Mucosa of descending colon (tissue), 3 donors: Measurements from ENCODE around the gene POGK. TPM values are rescaled to one million over a fixed set of nuclear protein-coding genes. Genes with fewer than 3 reads are reported as not detected.
A peak's percentile ranks its signal among the peaks of the same experiment; 100 is the strongest.

ENCODE experiments used
- ATAC-seq: fragments of 200-7000 bp; cut with Tn5 transposase; one replicate; pipeline ENCODE4 v1.9.1; 2020; ENCODE audit warnings: mild to moderate bottlenecking, moderate library complexity
- DNase-seq, 3 donors: peaks; one replicate each; pipeline ENCODE4 v3.0.0-alpha.2; 2020
- H3K36me3 ChIP-seq: fragments of 200-600 bp; one replicate; pipeline ENCODE4 v1.8.0; 2021; ENCODE audit warnings: low read depth, mild to moderate bottlenecking
- H3K4me1 ChIP-seq: fragments of 200-600 bp; one replicate; pipeline ENCODE4 v1.8.0; 2021; ENCODE audit warnings: low read depth, mild to moderate bottlenecking
- H3K4me3 ChIP-seq: fragments of 200-600 bp; one replicate; pipeline ENCODE4 v1.8.0; 2021; ENCODE audit warnings: mild to moderate bottlenecking
- H3K9me3 ChIP-seq: fragments of 200-600 bp; one replicate; pipeline ENCODE4 v1.8.0; 2021; ENCODE audit warnings: mild to moderate bottlenecking
- intact Hi-C, 2 donors: fragments of 100-400 bp; cut with DNase I in 1 of 2; cut with micrococcal nuclease in 1 of 2; formaldehyde crosslinking; loops; one replicate each; pipeline versions ENCODE4 v1.11.0 to v1.11.1; 2022; cut with DNase I, micrococcal nuclease
- total RNA-seq, 3 donors: library from RNA; stranded (reverse); fragmentation: NEBNext Ultra II Directional in 2 of 3; extraction: Animal tissue kit (Norgen Biotek cat#: 25700) in 2 of 3; gene quantifications; one replicate each; pipeline versions ENCODE4 v1.2.1 to v1.2.4, GENCODE V29; 2021 to 2023
- TF ChIP-seq, protein P1 (sequence below): fragments of 200-600 bp; IDR thresholded peaks from one replicate; pipeline ENCODE4 v1.8.0; 2022; ENCODE audit warnings: antibody characterized with exemption, mild to moderate bottlenecking
- donor health status: DM: no; HTN: no; CAD: no; lungs with moderate emphysema.
- donor health status: DM: no; HTN: no; CAD: no.
- donor health status: DM: no; HTN: yes; CAD: no.

Gene POGK
- total RNA-seq, 3 donors from 2014 or later: 22.7 to 38.7 (median 30.1) TPM

DNA sequence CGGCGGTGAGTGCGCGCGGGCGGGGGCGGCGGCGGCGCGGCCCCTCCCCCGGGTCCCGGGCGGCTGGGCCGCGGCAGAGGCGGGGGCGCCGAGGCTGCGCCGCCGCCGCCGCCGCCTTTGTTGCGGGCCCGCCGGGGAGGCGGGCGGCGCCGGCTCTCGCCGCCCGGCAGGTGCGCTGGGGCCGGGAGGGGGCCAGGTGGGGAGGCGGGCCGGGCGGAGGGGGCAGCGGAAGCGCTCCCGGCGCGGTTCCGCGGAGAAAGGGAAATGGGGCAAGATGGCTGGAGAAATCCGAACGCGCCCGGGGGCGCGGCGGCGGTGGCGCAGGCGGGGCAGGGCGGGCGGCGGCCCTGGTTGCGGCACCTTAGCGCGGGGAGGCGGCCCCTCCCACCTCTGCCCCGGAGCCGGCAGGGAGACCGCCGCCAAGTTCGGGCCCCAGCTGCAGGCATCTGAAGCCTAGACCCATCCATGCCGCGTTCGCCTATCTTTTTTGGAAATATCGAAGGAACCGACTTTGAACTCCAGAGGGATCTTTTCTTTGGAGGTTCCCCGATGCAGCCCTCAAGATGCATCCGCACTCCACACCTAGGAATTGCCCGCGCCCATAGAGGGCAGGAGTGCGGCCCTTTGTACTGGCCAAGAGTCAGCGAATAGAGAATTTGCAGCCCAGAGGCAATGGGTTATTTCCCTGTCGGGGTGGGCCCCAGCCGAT, 479 bp downstream of the POGK start:
- no peaks in the 10 kb centered on the region for H3K9me3 ChIP-seq
- ATAC-seq (peak; percentile 54), DNase-seq (peak; percentile 77 to 85 (median 79))
- intact Hi-C loops: no loop called here
- TF ChIP-seq, protein P1, sequence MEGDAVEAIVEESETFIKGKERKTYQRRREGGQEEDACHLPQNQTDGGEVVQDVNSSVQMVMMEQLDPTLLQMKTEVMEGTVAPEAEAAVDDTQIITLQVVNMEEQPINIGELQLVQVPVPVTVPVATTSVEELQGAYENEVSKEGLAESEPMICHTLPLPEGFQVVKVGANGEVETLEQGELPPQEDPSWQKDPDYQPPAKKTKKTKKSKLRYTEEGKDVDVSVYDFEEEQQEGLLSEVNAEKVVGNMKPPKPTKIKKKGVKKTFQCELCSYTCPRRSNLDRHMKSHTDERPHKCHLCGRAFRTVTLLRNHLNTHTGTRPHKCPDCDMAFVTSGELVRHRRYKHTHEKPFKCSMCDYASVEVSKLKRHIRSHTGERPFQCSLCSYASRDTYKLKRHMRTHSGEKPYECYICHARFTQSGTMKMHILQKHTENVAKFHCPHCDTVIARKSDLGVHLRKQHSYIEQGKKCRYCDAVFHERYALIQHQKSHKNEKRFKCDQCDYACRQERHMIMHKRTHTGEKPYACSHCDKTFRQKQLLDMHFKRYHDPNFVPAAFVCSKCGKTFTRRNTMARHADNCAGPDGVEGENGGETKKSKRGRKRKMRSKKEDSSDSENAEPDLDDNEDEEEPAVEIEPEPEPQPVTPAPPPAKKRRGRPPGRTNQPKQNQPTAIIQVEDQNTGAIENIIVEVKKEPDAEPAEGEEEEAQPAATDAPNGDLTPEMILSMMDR: no peak
- peaks cover 5% of the 10 kb centered on the region for H3K36me3 ChIP-seq
- peaks cover 37% of the 10 kb centered on the region for H3K4me1 ChIP-seq
- peak overlapping the region; percentile 38 for H3K4me3 ChIP-seq

GRCh38 chr1:166840309-166841274, 1.3 kb downstream of the POGK start:
- Histone ChIP-seq H3K4me3 (no peak overlapping the region), H3K36me3 (peaks cover 5% of the 10 kb centered on the region), H3K9me3 (no peaks in the 10 kb centered on the region), H3K4me1 (peaks cover 37% of the 10 kb centered on the region)
- ATAC-seq (peak; percentile 17), DNase-seq (peak in 1 of 3 donors; percentile 35)
- intact Hi-C loops: no loop called here
- TF ChIP-seq, protein P1: no peak

- peaks cover 37% of the 10 kb centered on the region for H3K4me1 ChIP-seq
- intact Hi-C loops: no loop called here
- TF ChIP-seq, protein P1: no peak
- H3K4me3 ChIP-seq: no peak overlapping the region
- ATAC-seq (no peak), DNase-seq (no peak)
- no peaks in the 10 kb centered on the region for H3K9me3 ChIP-seq
- H3K36me3 ChIP-seq: peaks cover 5% of the 10 kb centered on the region
These were observed 4.0 kb downstream of the POGK start for GRCh38 chr1:166843322-166843721.

DNA sequence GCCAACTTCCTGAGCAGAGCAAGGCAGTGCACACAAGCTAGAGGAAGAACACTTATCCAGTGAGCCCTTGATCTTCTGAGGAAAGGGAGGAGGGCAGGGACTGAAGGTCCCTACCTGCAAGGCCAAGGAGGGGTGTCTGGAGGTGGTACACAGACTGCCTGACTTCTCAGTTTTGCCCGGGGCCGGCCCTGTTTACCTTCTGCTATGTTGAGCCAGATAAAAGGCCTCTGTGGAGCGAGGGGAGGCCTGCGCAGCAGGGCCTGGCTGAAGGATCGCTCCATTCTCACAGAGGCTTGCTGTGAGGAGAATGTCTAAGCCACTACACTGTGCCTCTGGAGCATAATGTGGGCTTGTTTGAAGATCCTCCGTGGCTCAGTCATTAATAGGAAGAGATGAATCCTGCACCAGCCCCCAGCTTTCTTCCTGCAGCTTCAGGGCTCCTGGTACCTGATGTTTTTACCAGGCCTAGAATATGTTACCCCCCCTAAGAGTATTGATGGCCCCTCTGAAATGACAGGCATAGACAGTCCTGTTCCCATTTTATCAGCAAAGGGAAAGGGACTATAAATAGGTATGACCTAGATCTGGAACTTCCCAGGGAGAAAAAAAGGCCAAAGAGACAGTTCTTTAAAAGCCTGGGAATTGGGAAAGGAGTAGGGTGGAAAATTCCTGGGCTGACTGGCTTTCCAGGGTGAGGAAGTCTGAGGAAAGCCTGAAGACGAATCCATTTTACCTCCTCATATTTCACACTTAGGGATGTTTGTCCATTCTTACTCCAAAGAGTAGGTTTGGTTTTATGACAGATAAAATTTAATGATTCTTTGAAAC, 4.7 kb downstream of the POGK start:
- H3K9me3 ChIP-seq: no peaks in the 10 kb centered on the region
- peak; percentile 2 for ATAC-seq
- intact Hi-C loops: no loop called here
- peaks cover 5% of the 10 kb centered on the region for H3K36me3 ChIP-seq
- H3K4me1 ChIP-seq: peaks cover 32% of the 10 kb centered on the region
- TF ChIP-seq, protein P1: no peak
- no peak for DNase-seq
- no peak overlapping the region for H3K4me3 ChIP-seq

- H3K4me1 ChIP-seq: peaks cover 32% of the 10 kb centered on the region
- peaks cover 5% of the 10 kb centered on the region for H3K36me3 ChIP-seq
- no peak overlapping the region for H3K4me3 ChIP-seq
- DNase-seq (no peak), ATAC-seq (no peak)
- TF ChIP-seq, protein P1: no peak
- intact Hi-C loops: no loop called here
- no peaks in the 10 kb centered on the region for H3K9me3 ChIP-seq
These were observed 5.5 kb downstream of the POGK start for GRCh38 chr1:166844791-166845190.
